ENCODE data around the gene PRG3.
A peak's percentile ranks its signal among the peaks of the same experiment; 100 is the strongest.

The PRG3 gene

GRCh38 chr11:57416436-57416835, 35.5 kb upstream of the PRG3 start:
- peaks cover 5% of the 10 kb centered on the region for H3K79me1 ChIP-seq (replicated peaks; ENCODE audit: low read length, poor library complexity, severe bottlenecking)
- H3K36me3 ChIP-seq (ENCODE audit: control insufficient read depth in 1 of 2, insufficient read depth in 2 of 2, low read depth in 1 of 2, low read length in 2 of 2), result peaks cover 35 to 100% of the 10 kb centered on the region in 2 experiments
- peak overlapping the region; percentile 70 for H3K9ac ChIP-seq (ENCODE audit: low read length)
- H3K14ac ChIP-seq (ENCODE audit: low read length in 2 of 2), result no peak overlapping the region
- H4K91ac ChIP-seq (ENCODE audit: low read length), result no peak overlapping the region
- no peak overlapping the region for H3K4me3 ChIP-seq (ENCODE audit: insufficient read depth in 1 of 2, low read depth in 1 of 2, low read length in 2 of 2)
- H2BK15ac ChIP-seq (ENCODE audit: low read depth, poor library complexity, severe bottlenecking), result no peak overlapping the region
- H3K27me3 ChIP-seq (ENCODE audit: control insufficient read depth in 1 of 2, insufficient read depth in 1 of 2, low read length in 2 of 2), result no peaks in the 10 kb centered on the region
- H3K27ac ChIP-seq (ENCODE audit: low read length, poor library complexity, severe bottlenecking), result no peak overlapping the region
- DNase-seq, result no peak
- no peak overlapping the region for H3K4me2 ChIP-seq (ENCODE audit: low read length, poor library complexity, severe bottlenecking)
- H3K4me1 ChIP-seq (ENCODE audit: control insufficient read depth, insufficient read depth, low read depth, low read length), result no peaks in the 10 kb centered on the region
- H3K4ac ChIP-seq (ENCODE audit: low read depth in 1 of 2, low read length in 2 of 2), result no peak overlapping the region
- no peak overlapping the region for H3K23ac ChIP-seq (ENCODE audit: low read length in 2 of 2)
- no peak overlapping the region for H2BK120ac ChIP-seq (ENCODE audit: low read depth, low read length)
- H2BK5ac ChIP-seq (ENCODE audit: low read depth, low read length, poor library complexity, severe bottlenecking), result no peak overlapping the region
- no peak overlapping the region for H2BK12ac ChIP-seq (ENCODE audit: low read length in 2 of 2)
- H3K9me3 ChIP-seq (ENCODE audit: control insufficient read depth, low read length), result peaks cover 6% of the 10 kb centered on the region
- H2AFZ ChIP-seq (ENCODE audit: low read depth, low read length), result no peak overlapping the region
- H4K8ac ChIP-seq (ENCODE audit: low read length), result no peak overlapping the region
- WGBS, result 94% methylated on average over 3 of the region's 3 CpGs
- no peak overlapping the region for H2AK5ac ChIP-seq (ENCODE audit: low read length, severe bottlenecking)
- H3K18ac ChIP-seq (ENCODE audit: low read depth in 1 of 2, low read length in 2 of 2), result no peak overlapping the region

DNA sequence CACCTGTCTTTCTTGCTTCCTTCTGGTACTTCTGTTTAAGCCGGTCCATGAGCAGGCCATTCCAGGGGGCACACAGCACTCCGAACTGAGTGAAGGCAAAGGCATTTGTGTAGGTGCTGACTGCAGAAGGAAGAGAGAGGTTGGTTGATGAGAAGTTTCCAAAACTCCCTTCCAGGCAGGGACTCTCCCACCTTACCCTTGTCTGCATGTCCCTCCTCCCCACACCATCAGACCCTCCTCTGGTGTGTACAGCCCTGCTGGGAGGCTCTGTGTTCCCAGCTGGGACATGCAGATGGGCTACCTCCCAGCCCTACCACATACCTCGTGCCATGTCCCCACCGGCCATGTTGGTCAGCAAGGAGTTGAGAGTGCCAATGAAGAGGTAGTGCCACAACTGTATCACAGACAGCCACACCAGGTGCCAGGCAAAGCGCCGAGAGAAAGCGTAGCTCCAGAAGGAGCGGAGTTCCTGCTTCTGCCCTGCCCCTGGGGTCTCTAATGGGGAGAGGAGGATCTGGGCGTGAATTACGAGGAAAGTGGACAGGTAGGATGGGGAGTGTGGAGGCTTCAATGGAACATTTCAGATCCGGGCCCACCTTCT, 33.8 kb upstream of the PRG3 start:
- no peak overlapping the region for H3K4me2 ChIP-seq (ENCODE audit: low read length, poor library complexity, severe bottlenecking)
- DNase-seq, result no peak
- no peak overlapping the region for H2BK15ac ChIP-seq (ENCODE audit: low read depth, poor library complexity, severe bottlenecking)
- peak overlapping the region; percentile 17 for H3K9ac ChIP-seq (ENCODE audit: low read length)
- H3K4me1 ChIP-seq (ENCODE audit: control insufficient read depth, insufficient read depth, low read depth, low read length), result peaks cover 3% of the 10 kb centered on the region
- no peak overlapping the region for H2BK12ac ChIP-seq (ENCODE audit: low read length in 2 of 2)
- H3K4me3 ChIP-seq (ENCODE audit: insufficient read depth in 1 of 2, low read depth in 1 of 2, low read length in 2 of 2), result no peak overlapping the region
- no peak overlapping the region for H4K8ac ChIP-seq (ENCODE audit: low read length)
- H3K23ac ChIP-seq (ENCODE audit: low read length in 2 of 2), result no peak overlapping the region
- 97% methylated on average over 7 of the region's 11 CpGs for WGBS
- peaks cover 6% of the 10 kb centered on the region for H3K9me3 ChIP-seq (ENCODE audit: control insufficient read depth, low read length)
- H2AK5ac ChIP-seq (ENCODE audit: low read length, severe bottlenecking), result no peak overlapping the region
- no peak overlapping the region for H2AFZ ChIP-seq (ENCODE audit: low read depth, low read length)
- H2BK5ac ChIP-seq (ENCODE audit: low read depth, low read length, poor library complexity, severe bottlenecking), result no peak overlapping the region
- H3K18ac ChIP-seq (ENCODE audit: low read depth in 1 of 2, low read length in 2 of 2), result no peak overlapping the region
- no peak overlapping the region for H3K4ac ChIP-seq (ENCODE audit: low read depth in 1 of 2, low read length in 2 of 2)
- H3K27me3 ChIP-seq (ENCODE audit: control insufficient read depth in 1 of 2, insufficient read depth in 1 of 2, low read length in 2 of 2), result no peaks in the 10 kb centered on the region
- no peak overlapping the region for H3K27ac ChIP-seq (ENCODE audit: low read length, poor library complexity, severe bottlenecking)
- H3K14ac ChIP-seq (ENCODE audit: low read length in 2 of 2), result no peak overlapping the region
- peaks cover 4% of the 10 kb centered on the region for H3K79me1 ChIP-seq (replicated peaks; ENCODE audit: low read length, poor library complexity, severe bottlenecking)
- no peak overlapping the region for H2BK120ac ChIP-seq (ENCODE audit: low read depth, low read length)
- H3K36me3 ChIP-seq (ENCODE audit: control insufficient read depth in 1 of 2, insufficient read depth in 2 of 2, low read depth in 1 of 2, low read length in 2 of 2), result peaks cover 35 to 100% of the 10 kb centered on the region in 2 experiments
- no peak overlapping the region for H4K91ac ChIP-seq (ENCODE audit: low read length)

- H3K4me3 ChIP-seq (ENCODE audit: insufficient read depth in 1 of 2, low read depth in 1 of 2, low read length in 2 of 2), result no peak overlapping the region
- peaks cover 44 to 100% of the 10 kb centered on the region in 2 experiments for H3K36me3 ChIP-seq (ENCODE audit: control insufficient read depth in 1 of 2, insufficient read depth in 2 of 2, low read depth in 1 of 2, low read length in 2 of 2)
- no peak overlapping the region for H3K18ac ChIP-seq (ENCODE audit: low read depth in 1 of 2, low read length in 2 of 2)
- no peak overlapping the region for H2BK12ac ChIP-seq (ENCODE audit: low read length in 2 of 2)
- H3K4me2 ChIP-seq (ENCODE audit: low read length, poor library complexity, severe bottlenecking), result no peak overlapping the region
- 89% methylated on average over 4 of the region's 4 CpGs for WGBS
- H4K8ac ChIP-seq (ENCODE audit: low read length), result no peak overlapping the region
- H2AK5ac ChIP-seq (ENCODE audit: low read length, severe bottlenecking), result no peak overlapping the region
- no peak overlapping the region for H4K91ac ChIP-seq (ENCODE audit: low read length)
- H3K14ac ChIP-seq (ENCODE audit: low read length in 2 of 2), result no peak overlapping the region
- H2AFZ ChIP-seq (ENCODE audit: low read depth, low read length), result no peak overlapping the region
- no peak overlapping the region for H3K27ac ChIP-seq (ENCODE audit: low read length, poor library complexity, severe bottlenecking)
- no peak overlapping the region for H3K23ac ChIP-seq (ENCODE audit: low read length in 2 of 2)
- no peak overlapping the region for H2BK15ac ChIP-seq (ENCODE audit: low read depth, poor library complexity, severe bottlenecking)
- H3K4ac ChIP-seq (ENCODE audit: low read depth in 1 of 2, low read length in 2 of 2), result no peak overlapping the region
- H3K79me1 ChIP-seq (replicated peaks; ENCODE audit: low read length, poor library complexity, severe bottlenecking), result peaks cover 4% of the 10 kb centered on the region
- no peak overlapping the region for H3K9ac ChIP-seq (ENCODE audit: low read length)
- no peaks in the 10 kb centered on the region for H3K27me3 ChIP-seq (ENCODE audit: control insufficient read depth in 1 of 2, insufficient read depth in 1 of 2, low read length in 2 of 2)
- H2BK5ac ChIP-seq (ENCODE audit: low read depth, low read length, poor library complexity, severe bottlenecking), result no peak overlapping the region
- H3K4me1 ChIP-seq (ENCODE audit: control insufficient read depth, insufficient read depth, low read depth, low read length), result peaks cover 3% of the 10 kb centered on the region
- H2BK120ac ChIP-seq (ENCODE audit: low read depth, low read length), result no peak overlapping the region
- peaks cover 6% of the 10 kb centered on the region for H3K9me3 ChIP-seq (ENCODE audit: control insufficient read depth, low read length)
- no peak for DNase-seq
Measured at GRCh38 chr11:57413681-57414080, 32.7 kb upstream of the PRG3 start.

- Histone ChIP-seq H3K27me3 (ENCODE audit: control insufficient read depth in 1 of 2, insufficient read depth in 1 of 2, low read length in 2 of 2) (no peaks in the 10 kb centered on the region), H3K4ac (ENCODE audit: low read depth in 1 of 2, low read length in 2 of 2) (no peak overlapping the region), H2AK5ac (ENCODE audit: low read length, severe bottlenecking) (no peak overlapping the region), H3K79me1 (replicated peaks; ENCODE audit: low read length, poor library complexity, severe bottlenecking) (peaks cover 2% of the 10 kb centered on the region), H3K14ac (ENCODE audit: low read length in 2 of 2) (no peak overlapping the region), H3K4me2 (ENCODE audit: low read length, poor library complexity, severe bottlenecking) (no peak overlapping the region), H2BK5ac (ENCODE audit: low read depth, low read length, poor library complexity, severe bottlenecking) (no peak overlapping the region), H4K8ac (ENCODE audit: low read length) (no peak overlapping the region), H3K9ac (ENCODE audit: low read length) (no peak overlapping the region), H3K36me3 (ENCODE audit: control insufficient read depth in 1 of 2, insufficient read depth in 2 of 2, low read depth in 1 of 2, low read length in 2 of 2) (peaks cover 30 to 100% of the 10 kb centered on the region in 2 experiments), H2BK120ac (ENCODE audit: low read depth, low read length) (no peak overlapping the region), H3K4me3 (ENCODE audit: insufficient read depth in 1 of 2, low read depth in 1 of 2, low read length in 2 of 2) (no peak overlapping the region), H2BK15ac (ENCODE audit: low read depth, poor library complexity, severe bottlenecking) (no peak overlapping the region), H3K18ac (ENCODE audit: low read depth in 1 of 2, low read length in 2 of 2) (no peak overlapping the region), H2BK12ac (ENCODE audit: low read length in 2 of 2) (no peak overlapping the region), H4K91ac (ENCODE audit: low read length) (no peak overlapping the region), H3K27ac (ENCODE audit: low read length, poor library complexity, severe bottlenecking) (no peak overlapping the region), H3K9me3 (ENCODE audit: control insufficient read depth, low read length) (no peaks in the 10 kb centered on the region), H3K23ac (ENCODE audit: low read length in 2 of 2) (no peak overlapping the region), H3K4me1 (ENCODE audit: control insufficient read depth, insufficient read depth, low read depth, low read length) (peaks cover 20% of the 10 kb centered on the region), H2AFZ (ENCODE audit: low read depth, low read length) (no peak overlapping the region)
- DNase-seq, result peak; percentile 32
Measured at GRCh38 chr11:57410287-57410686, 29.3 kb upstream of the PRG3 start.
